Measurements from ENCODE around the gene TREH.

Gene TREH

GRCh38 chr11:118609380-118610224, 69.8 kb downstream of the TREH start:
- DNase-seq: peak; percentile 32

GRCh38 chr11:118608360-118609227, 70.9 kb downstream of the TREH start:
- DNase-seq: peak; percentile 77

GRCh38 chr11:118607401-118608359, 71.8 kb downstream of the TREH start, which contains the start of gene PHLDB1:
Gene PHLDB1 (plus strand): TSS chr11:118607615. CDS start chr11:118613837, 6,222 bp downstream.
- DNase-seq: peak; percentile 54
